Cerebellar cortex (tissue), 1 donor: ENCODE measurements around the gene UXT.

Experiments
- DNase-seq: peaks from one replicate; pipeline ENCODE4 v3.0.0-alpha.2; 2015; ENCODE audit warnings: low spot score

UXT gene

GRCh38 chrX:47649271-47649670, 9.7 kb downstream of the UXT start:
- DNase-seq: no peak

- no peak for DNase-seq
Measured at GRCh38 chrX:47648376-47648775, 10.6 kb downstream of the UXT start.

GRCh38 chrX:47646636-47647035, 12.3 kb downstream of the UXT start:
- DNase-seq: no peak

GRCh38 chrX:47645530-47645929, 13.4 kb downstream of the UXT start:
- no peak for DNase-seq

GRCh38 chrX:47644557-47645091, 14.4 kb downstream of the UXT start:
- peak; percentile 79 for DNase-seq

GRCh38 chrX:47643926-47644325, 15.1 kb downstream of the UXT start:
- DNase-seq: peak; percentile 61

- no peak for DNase-seq
Measured at GRCh38 chrX:47638816-47639215, 20.2 kb downstream of the UXT start.

- DNase-seq: peak; percentile 73
Measured at GRCh38 chrX:47637546-47638195, 21.3 kb downstream of the UXT start.

- DNase-seq: no peak
Measured at GRCh38 chrX:47634871-47635575, 24.0 kb downstream of the UXT start.

GRCh38 chrX:47633689-47634590, 25.0 kb downstream of the UXT start:
- DNase-seq: no peak

GRCh38 chrX:47632666-47633065, 26.3 kb downstream of the UXT start:
- DNase-seq: no peak

GRCh38 chrX:47631676-47632075, 27.3 kb downstream of the UXT start:
- DNase-seq: no peak

GRCh38 chrX:47629419-47630200, 29.4 kb downstream of the UXT start, which contains the start of gene CFP:
Gene CFP (minus strand): TSS chrX:47629930. CDS start chrX:47629844, 86 bp downstream.
- DNase-seq: no peak

GRCh38 chrX:47628982-47629381, 30.0 kb downstream of the UXT start:
- DNase-seq: no peak

- DNase-seq: no peak
Measured at GRCh38 chrX:47625365-47625764, 33.6 kb downstream of the UXT start.

GRCh38 chrX:47623540-47624027, 35.4 kb downstream of the UXT start:
- DNase-seq: peak; percentile 87

- no peak for DNase-seq
Measured at GRCh38 chrX:47621851-47622250, 37.1 kb downstream of the UXT start.

- no peak for DNase-seq
Measured at GRCh38 chrX:47620303-47620685, 38.7 kb downstream of the UXT start.

- DNase-seq: peak; percentile 76
Measured at GRCh38 chrX:47619486-47620302, 39.3 kb downstream of the UXT start, which contains the start of gene SYN1. Gene SYN1 (minus strand): TSS chrX:47619857. CDS start chrX:47619728, 129 bp downstream.

GRCh38 chrX:47618923-47619485, 40.0 kb downstream of the UXT start:
- no peak for DNase-seq
